GM12892 (cell line): ENCODE data around the gene PPDPF.

Experiments used
- DNase-seq: peaks from one replicate; pipeline ENCODE4 v3.0.0; 2011; ENCODE audit not compliant: insufficient read length
- FAIRE-seq: peaks from 2 replicates; lab custom pipeline; 2011; peaks lifted over from hg19 to GRCh38; lab: Jason Lieb, UNC
- POLR2A ChIP-seq: IDR thresholded peaks from 2 replicates; pipeline ENCODE4 v1.6.1; 2011; ENCODE audit warnings: low read depth, low read length, control low read depth
- POLR2AphosphoS5 ChIP-seq: IDR thresholded peaks from 2 replicates; pipeline ENCODE4 v1.6.1; 2011; ENCODE audit warnings: low read depth, low read length, control low read depth
- TAF1 ChIP-seq: IDR thresholded peaks from 2 replicates; pipeline ENCODE4 v1.6.1; 2011; ENCODE audit warnings: low read depth, mild to moderate bottlenecking, control low read depth, low read length, borderline replicate concordance

PPDPF gene

GRCh38 chr20:63488315-63489251, 32.0 kb upstream of the PPDPF start:
- no peak for FAIRE-seq
- no peak for DNase-seq
- TF ChIP-seq POLR2AphosphoS5 = no peak
- TF ChIP-seq POLR2A = no peak
- TF ChIP-seq TAF1 = no peak

GRCh38 chr20:63490416-63490815, 30.1 kb upstream of the PPDPF start:
- DNase-seq = no peak
- TF ChIP-seq POLR2A (no peak), POLR2AphosphoS5 (no peak), TAF1 (no peak)
- no peak for FAIRE-seq

GRCh38 chr20:63491078-63491477, 29.5 kb upstream of the PPDPF start:
- FAIRE-seq = no peak
- TF ChIP-seq POLR2A (no peak), TAF1 (no peak), POLR2AphosphoS5 (no peak)
- no peak for DNase-seq

- TF ChIP-seq POLR2AphosphoS5 (no peak), POLR2A (no peak), TAF1 (no peak)
- FAIRE-seq = no peak
- no peak for DNase-seq
Measured at GRCh38 chr20:63491635-63492230, 28.8 kb upstream of the PPDPF start.

- no peak for DNase-seq
- no peak for TF ChIP-seq TAF1
- TF ChIP-seq POLR2A = no peak
- no peak for TF ChIP-seq POLR2AphosphoS5
- no peak for FAIRE-seq
Measured at GRCh38 chr20:63492518-63492917, 28.0 kb upstream of the PPDPF start.

- FAIRE-seq (no peak), DNase-seq (no peak)
- no peak for TF ChIP-seq POLR2AphosphoS5
- TF ChIP-seq TAF1 = no peak
- no peak for TF ChIP-seq POLR2A
Measured at GRCh38 chr20:63492982-63493381, 27.6 kb upstream of the PPDPF start.

- no peak for TF ChIP-seq TAF1
- FAIRE-seq (no peak), DNase-seq (no peak)
Measured at GRCh38 chr20:63493563-63494020, 27.0 kb upstream of the PPDPF start.

GRCh38 chr20:63494084-63494419, 26.5 kb upstream of the PPDPF start:
- DNase-seq (no peak), FAIRE-seq (no peak)
- TF ChIP-seq POLR2AphosphoS5 = no peak
- no peak for TF ChIP-seq TAF1
- TF ChIP-seq POLR2A = no peak

GRCh38 chr20:63494420-63495166, 26.0 kb upstream of the PPDPF start:
- TF ChIP-seq POLR2A (no peak), POLR2AphosphoS5 (no peak), TAF1 (no peak)
- FAIRE-seq = no peak
- no peak for DNase-seq

GRCh38 chr20:63495167-63495720, 25.3 kb upstream of the PPDPF start:
- no peak for FAIRE-seq
- TF ChIP-seq POLR2A = no peak
- TF ChIP-seq TAF1 = no peak
- no peak for TF ChIP-seq POLR2AphosphoS5
- no peak for DNase-seq
